Measurements from ENCODE around the gene HOXD12. TPM values are rescaled to one million over a fixed set of nuclear protein-coding genes. Genes with fewer than 3 reads are reported as not detected.
A peak's percentile ranks its signal among the peaks of the same experiment; 100 is the strongest.

HOXD12 gene
- total and polyA plus RNA-seq, 5 experiments from 2014 or later = not detected

DNA sequence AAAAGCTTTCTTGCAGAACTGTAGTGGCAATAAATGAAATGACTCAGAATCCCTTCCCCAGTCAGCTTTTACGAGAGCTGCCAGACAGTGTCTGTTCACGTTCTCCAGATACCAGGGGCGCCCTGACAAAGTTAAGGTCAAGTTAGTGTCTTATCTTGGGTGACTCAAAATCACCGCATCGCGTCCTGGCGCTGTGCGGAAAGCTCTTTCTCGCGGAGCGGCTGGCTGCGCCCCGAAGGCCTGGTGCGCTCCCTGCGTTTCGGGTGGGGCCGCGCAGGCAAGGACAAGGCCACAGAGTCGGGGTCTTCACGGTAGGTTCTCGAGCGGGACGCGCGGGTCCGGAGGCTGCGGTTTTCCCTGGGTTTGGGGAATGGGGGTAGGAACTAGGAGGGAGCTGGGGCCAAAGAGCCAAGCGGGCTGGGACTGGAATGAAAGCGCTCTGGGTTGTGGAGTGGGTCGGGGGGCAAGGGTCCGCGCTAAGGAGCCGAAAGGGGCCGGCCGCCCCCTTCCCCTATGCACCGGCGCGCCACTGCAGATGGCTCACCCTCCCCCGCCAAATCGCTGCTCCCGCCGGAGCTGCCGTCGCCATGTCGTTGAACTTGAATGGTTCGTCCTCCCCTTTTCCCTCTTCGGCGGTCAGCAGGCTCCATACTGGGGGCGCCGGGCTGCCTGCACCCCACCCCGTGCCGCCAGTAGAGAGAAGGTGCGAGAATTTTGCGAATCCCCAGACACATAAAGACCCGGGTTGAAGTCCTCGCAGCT lies 4.9 kb downstream of the HOXD12 start:
- peak in 1 of 10 donors; percentile 50 for DNase-seq
- Mint-ChIP-seq H3K4me3 (peak overlapping the region in 7 of 10 donors; percentile 10 to 69 (median 45)), H3K27me3 (peaks cover 50 to 84% (median 74%) of the 10 kb centered on the region in 5 donors), H3K9me3 (peaks cover 0 to 17% (median 4%) of the 10 kb centered on the region in 9 donors), H3K36me3 (peaks cover 2 to 19% (median 15%) of the 10 kb centered on the region in 3 donors), H3K27ac (peak overlapping the region in 1 of 10 donors; percentile 41), H3K4me1 (peaks cover 21 to 39% (median 30%) of the 10 kb centered on the region in 4 donors)
- POLR2A ChIA-PET = interaction anchor here (0.6 to 0.9 kb wide), 2 partner anchors 20 to 29 kb away, joined by 3 to 5 read pairs; no protein-coding TSS in a partner anchor
- ATAC-seq = no peak

DNA sequence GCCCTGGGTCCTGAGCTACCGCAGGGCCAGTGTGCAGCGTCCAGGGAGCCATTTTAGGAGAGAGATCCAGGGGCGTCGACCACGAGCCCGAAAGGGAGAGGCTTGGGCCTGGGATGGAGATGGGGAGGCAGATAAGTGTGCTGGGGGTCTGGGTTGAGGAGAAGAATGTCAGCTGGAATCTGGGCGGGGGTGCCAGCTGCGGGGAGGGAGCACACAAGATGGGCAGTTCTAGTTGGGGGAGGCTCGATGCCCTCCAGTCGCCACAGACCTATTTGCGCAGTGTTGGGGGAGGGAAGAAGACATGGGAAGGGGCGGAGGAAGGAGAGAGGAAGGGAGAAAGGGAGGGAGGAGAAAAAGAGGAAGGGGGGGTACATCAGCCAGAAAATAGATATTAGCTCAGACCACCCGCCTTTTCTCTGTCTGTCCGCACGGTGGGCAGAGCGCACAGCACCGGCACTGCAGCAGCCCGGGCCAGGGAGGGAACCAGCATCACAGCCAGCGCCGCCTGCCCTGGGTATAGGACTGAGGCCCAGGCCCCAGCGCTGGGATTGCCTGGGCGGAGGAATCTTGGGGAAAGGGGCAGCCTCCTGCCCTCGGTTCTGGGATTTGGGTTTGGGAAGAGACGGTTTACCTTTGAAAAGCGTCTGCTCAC lies 5.6 kb downstream of the HOXD12 start:
- Mint-ChIP-seq H3K36me3 (peaks cover 2 to 26% (median 18%) of the 10 kb centered on the region in 3 donors), H3K4me1 (peaks cover 21 to 41% (median 30%) of the 10 kb centered on the region in 4 donors), H3K27me3 (peaks cover 55 to 86% (median 78%) of the 10 kb centered on the region in 5 donors), H3K4me3 (peak overlapping the region in 7 of 10 donors; percentile 13 to 81 (median 45)), H3K9me3 (peaks cover 0 to 20% (median 5%) of the 10 kb centered on the region in 9 donors), H3K27ac (peak overlapping the region in 2 of 10 donors; percentile 41 to 59)
- DNase-seq (peak in 1 of 10 donors; percentile 13), ATAC-seq (no peak)
- POLR2A ChIA-PET = interaction anchor here (0.6 kb wide), 1 partner anchor 30 kb away, joined by 3 read pairs; no protein-coding TSS in a partner anchor

DNA sequence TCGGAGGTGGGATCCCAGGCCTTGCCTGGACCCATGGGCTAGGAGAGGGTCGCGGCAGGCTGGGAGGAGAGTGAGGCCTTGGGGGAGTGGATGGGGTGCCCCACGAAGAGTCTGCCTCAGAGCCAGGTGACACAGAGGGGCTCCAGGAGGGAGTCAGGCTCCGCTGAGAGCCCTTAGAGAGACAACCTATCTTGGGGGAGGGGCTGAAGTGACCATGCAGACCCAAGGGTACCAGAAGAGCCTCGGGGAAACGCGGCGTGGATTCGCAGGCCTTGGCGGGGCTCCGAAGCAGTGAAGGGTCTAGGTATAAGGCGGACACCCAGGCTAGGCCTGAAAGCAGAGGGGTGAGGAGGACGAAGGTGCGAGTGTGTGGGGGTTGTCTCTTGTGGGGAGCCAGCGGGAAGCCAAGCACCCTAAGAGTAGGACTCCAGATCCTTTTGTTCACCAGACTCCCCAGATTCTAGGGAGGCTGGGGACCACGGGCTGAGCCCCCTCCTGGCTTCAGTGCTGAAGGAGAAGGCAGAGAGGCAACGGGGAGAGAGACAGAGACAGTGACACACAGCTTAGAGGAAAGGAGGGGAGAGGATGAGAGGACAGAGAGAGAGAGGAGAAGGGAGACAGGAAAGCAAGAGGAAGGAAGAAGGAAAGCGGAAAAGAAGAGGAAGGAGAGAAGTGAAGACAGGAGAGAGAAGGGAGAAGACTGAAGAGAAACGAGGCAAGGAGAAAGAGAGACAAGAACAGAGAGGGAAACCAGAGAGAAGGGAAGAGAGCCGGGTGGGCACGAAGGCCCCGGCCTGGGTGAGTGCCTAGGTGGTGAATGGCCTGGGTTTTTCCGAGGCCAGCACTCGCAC lies 6.4 kb downstream of the HOXD12 start:
- Mint-ChIP-seq H3K27ac (peak overlapping the region in 4 of 10 donors; percentile 41 to 92 (median 67)), H3K9me3 (peaks cover 0 to 25% (median 5%) of the 10 kb centered on the region in 9 donors), H3K36me3 (peaks cover 2 to 29% (median 18%) of the 10 kb centered on the region in 3 donors), H3K4me3 (peak overlapping the region; percentile 54 to 88 (median 82)), H3K4me1 (peaks cover 21 to 41% (median 29%) of the 10 kb centered on the region in 4 donors), H3K27me3 (peaks cover 60 to 86% (median 76%) of the 10 kb centered on the region in 5 donors)
- DNase-seq (peak in 1 of 10 donors; percentile 36), ATAC-seq (peak in 1 of 2 donors; percentile 13)
- POLR2A ChIA-PET = no interaction called here

DNA sequence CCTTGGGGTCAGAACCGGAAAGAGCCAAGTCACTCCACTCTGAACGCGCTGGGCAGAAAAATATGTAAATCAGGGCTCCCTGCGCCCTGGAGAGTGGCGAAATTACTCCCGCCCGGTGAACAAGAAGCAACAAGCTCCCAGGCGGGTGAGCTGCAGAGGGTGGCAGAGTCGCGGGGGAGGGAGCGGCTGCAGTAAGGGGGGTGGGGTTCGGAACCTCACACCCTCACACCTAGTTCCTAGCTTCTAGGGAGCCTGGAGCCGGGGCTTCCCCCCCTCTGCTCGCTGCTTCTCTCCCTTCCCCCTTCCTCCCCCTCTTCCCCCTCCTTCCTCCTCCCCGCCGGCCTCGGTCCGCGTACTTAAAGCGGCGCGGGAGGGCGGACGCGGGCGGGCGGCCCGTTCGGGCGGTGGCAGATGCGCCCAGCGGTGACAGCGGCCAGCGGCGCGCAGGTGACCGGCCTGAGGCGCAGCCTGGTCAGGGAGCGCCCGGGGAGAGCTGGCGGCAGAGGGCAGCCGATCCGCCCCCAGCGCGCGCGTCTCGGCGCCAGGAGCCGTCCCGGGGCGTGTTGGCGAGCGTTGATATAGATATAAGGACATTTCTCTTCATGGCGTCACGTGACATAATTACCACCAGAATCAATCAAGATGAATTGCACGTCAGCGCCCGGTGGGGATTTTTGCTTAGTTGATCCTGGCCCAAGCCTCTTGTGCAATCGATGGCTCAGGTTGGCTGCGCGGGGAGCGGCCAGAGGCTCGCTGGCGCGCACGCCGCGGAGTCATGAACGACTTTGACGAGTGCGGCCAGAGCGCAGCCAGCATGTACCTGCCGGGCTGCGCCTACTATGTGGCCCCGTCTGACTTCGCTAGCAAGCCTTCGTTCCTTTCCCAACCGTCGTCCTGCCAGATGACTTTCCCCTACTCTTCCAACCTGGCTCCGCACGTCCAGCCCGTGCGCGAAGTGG lies 7.3 kb downstream of the HOXD12 start, which contains the start of gene HOXD11:
HOXD11 (plus strand) TSS at position 700 of the 959 bp plus-strand sequence; CDS start at position 776, 76 bp downstream.
- peaks cover 2 to 29% (median 19%) of the 10 kb centered on the region in 3 donors for H3K36me3 Mint-ChIP-seq
- H3K4me3 Mint-ChIP-seq = peak within 1 kb of the TSS; percentile 40 to 88 (median 82)
- peaks cover 23 to 45% (median 29%) of the 10 kb centered on the region in 4 donors for H3K4me1 Mint-ChIP-seq
- peak within 1 kb of the TSS in 4 of 10 donors; percentile 41 to 92 (median 67) for H3K27ac Mint-ChIP-seq
- ATAC-seq (peak; percentile 22 to 46), DNase-seq (no peak)
- H3K9me3 Mint-ChIP-seq = peaks cover 0 to 31% (median 5%) of the 10 kb centered on the region in 9 donors
- H3K27me3 Mint-ChIP-seq = peaks cover 57 to 86% (median 77%) of the 10 kb centered on the region in 5 donors
- POLR2A ChIA-PET = no interaction called here

DNA sequence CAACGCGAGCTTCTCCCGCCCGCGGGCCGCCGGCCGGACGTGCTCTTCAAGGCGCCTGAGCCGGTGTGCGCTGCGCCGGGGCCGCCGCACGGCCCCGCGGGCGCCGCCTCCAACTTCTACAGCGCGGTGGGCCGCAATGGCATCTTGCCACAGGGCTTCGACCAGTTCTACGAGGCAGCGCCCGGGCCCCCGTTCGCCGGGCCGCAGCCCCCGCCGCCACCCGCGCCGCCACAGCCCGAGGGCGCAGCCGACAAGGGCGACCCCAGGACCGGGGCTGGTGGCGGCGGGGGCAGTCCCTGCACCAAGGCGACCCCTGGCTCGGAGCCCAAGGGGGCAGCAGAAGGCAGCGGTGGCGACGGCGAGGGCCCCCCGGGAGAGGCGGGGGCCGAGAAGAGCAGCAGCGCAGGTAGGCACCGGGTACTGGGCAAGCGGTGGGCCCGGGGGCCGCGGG lies 8.2 kb downstream of the HOXD12 start:
- Mint-ChIP-seq H3K9me3 (peaks cover 0 to 29% (median 5%) of the 10 kb centered on the region in 9 donors), H3K4me1 (peaks cover 23 to 45% (median 29%) of the 10 kb centered on the region in 4 donors), H3K27me3 (peaks cover 49 to 86% (median 75%) of the 10 kb centered on the region in 5 donors), H3K27ac (no peak overlapping the region), H3K36me3 (peaks cover 0 to 28% (median 19%) of the 10 kb centered on the region in 3 donors), H3K4me3 (no peak overlapping the region)
- no peak for ATAC-seq
- POLR2A ChIA-PET = no interaction called here
- no peak for DNase-seq

DNA sequence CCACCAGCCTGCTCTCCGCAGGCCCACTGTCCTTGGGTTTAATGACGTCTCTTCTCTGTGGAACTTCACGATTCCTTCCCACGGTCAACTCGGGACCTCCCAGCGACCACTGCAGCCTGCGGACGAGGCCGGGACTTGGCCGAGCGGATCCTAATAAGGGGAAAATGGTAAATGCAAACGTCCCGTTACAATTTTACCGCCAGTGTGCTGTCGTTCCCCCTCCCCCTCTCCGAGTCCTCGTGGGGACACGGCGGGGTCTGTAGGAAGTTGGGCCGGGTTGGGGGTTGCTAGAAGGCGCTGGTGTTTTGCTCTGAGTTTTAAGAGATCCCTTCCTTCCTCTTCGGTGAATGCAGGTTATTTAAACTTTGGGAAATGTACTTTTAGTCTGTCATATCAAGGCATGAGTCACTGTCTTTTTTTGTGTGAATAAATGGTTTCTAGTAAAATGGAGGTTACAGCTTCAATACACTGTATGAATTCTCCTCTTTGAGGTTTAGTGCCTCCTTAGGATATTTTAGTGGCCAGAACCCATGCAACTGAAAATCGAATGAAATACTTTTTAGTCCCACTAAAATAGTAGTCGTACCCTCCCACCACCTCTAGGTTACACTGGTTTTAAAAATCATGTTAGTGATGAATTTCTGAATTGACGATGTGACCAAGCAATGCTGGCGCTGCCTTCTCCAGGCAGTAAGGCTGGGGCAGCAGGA lies 9.8 kb downstream of the HOXD12 start:
- H3K27me3 Mint-ChIP-seq = peaks cover 51 to 86% (median 76%) of the 10 kb centered on the region in 5 donors
- peaks cover 21 to 40% (median 26%) of the 10 kb centered on the region in 4 donors for H3K4me1 Mint-ChIP-seq
- POLR2A ChIA-PET = no interaction called here
- H3K27ac Mint-ChIP-seq = peak overlapping the region in 3 of 10 donors; percentile 1 to 83 (median 49)
- ATAC-seq (no peak), DNase-seq (no peak)
- H3K4me3 Mint-ChIP-seq = peak overlapping the region; percentile 1 to 75 (median 40)
- H3K36me3 Mint-ChIP-seq = peaks cover 0 to 34% (median 17%) of the 10 kb centered on the region in 3 donors
- peaks cover 0 to 43% (median 8%) of the 10 kb centered on the region in 9 donors for H3K9me3 Mint-ChIP-seq

DNA sequence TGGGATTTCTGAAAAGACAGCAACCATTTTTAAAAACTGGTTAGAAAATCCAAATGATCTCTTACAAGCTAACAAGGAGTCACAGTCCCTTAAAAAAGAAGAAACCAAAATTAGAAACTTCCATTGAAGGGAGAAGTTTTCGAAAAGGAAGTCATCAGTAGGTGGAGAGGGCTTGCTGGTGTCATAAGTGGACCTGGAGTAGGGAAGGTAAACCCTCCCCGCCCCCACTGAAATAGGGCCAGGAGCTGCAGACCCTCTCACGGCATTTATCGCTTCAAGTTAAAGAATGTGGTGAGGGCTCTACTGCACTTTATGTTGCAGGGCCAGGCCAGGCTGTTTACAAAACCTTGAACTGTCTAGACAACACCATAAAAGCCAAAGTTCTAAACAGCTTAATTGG lies 10.4 kb downstream of the HOXD12 start:
- POLR2A ChIA-PET = no interaction called here
- H3K27me3 Mint-ChIP-seq = peaks cover 48 to 85% (median 74%) of the 10 kb centered on the region in 5 donors

DNA sequence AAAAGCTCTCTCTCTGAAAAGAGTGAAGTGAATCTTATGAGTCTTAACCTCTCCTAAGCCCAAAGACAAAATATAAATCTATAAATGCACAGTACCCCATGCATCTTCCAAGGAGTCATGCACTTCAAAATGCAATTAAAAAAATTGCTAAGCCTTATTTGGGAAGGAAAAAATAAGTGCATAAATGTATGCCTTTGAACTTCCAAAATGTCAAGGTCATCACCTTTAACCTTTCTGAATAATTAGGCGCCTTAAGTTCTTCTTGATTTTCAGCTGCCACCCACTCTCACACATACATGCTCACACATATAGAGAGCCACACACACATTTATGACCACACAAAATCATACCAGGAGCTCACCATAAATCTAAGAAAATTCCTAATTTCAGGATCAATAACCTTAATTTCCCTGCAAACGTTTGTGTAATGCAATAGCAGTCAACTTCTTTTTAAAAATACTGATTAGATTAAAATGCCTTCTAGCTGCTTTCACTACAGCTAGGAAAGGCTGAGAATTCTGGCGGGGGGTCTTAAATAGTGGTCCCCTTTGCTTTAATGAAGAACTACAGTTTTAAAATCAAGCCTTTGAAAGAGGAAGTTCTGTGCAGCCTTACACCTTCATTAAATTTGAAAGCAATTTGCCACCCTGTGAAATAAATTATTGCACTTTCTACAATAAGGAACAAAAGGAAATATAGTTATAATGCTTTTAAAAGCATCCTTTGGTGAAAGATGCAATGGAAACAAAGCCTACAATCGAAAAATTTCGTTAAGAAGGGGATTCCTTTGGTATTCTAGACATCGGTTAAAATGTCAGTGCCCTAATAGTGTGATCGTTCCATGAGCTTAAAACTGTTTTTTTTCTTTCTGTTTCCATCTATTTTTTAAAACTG lies 11.1 kb downstream of the HOXD12 start:
- Mint-ChIP-seq H3K27ac (peak overlapping the region in 2 of 10 donors; percentile 63 to 85), H3K4me3 (peak overlapping the region in 2 of 10 donors; percentile 11 to 36), H3K36me3 (peaks cover 0 to 41% (median 11%) of the 10 kb centered on the region in 3 donors), H3K4me1 (peaks cover 13 to 26% (median 17%) of the 10 kb centered on the region in 4 donors), H3K9me3 (peaks cover 0 to 51% (median 8%) of the 10 kb centered on the region in 9 donors), H3K27me3 (peaks cover 47 to 84% (median 71%) of the 10 kb centered on the region in 5 donors)
- POLR2A ChIA-PET = no interaction called here
- no peak for ATAC-seq
- DNase-seq = no peak

More for the DNA sequence above, 10.4 kb downstream of the HOXD12 start:
- Mint-ChIP-seq H3K4me1 (peaks cover 17 to 34% (median 22%) of the 10 kb centered on the region in 4 donors), H3K36me3 (peaks cover 0 to 36% (median 14%) of the 10 kb centered on the region in 3 donors), H3K27ac (no peak overlapping the region), H3K9me3 (peaks cover 0 to 46% (median 8%) of the 10 kb centered on the region in 9 donors), H3K4me3 (peak overlapping the region in 2 of 10 donors; percentile 12 to 58)
- no peak for ATAC-seq
- no peak for DNase-seq

DNA sequence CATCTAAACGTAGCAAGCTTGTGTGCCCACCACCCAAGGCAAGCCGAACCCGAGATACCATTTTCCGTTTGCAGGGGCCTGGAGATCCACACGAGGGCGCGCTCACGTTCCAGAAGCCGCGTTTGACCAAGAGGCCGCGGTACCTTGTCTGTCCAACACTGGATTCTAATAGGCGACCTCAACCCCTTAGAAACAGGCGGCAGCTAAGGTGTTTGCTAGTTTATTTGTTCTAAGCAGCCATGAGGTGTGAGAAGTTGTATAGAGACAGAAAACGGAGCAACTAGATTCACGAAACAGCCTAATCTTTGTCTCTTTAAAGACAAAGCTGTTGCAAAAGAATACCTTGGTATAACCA lies 11.7 kb downstream of the HOXD12 start:
- POLR2A ChIA-PET = no interaction called here
- Mint-ChIP-seq H3K27me3 (peaks cover 43 to 84% (median 69%) of the 10 kb centered on the region in 5 donors), H3K4me3 (peak overlapping the region in 2 of 10 donors; percentile 11 to 36)

More for the DNA sequence above, 11.7 kb downstream of the HOXD12 start:
- Mint-ChIP-seq H3K9me3 (peaks cover 0 to 54% (median 8%) of the 10 kb centered on the region in 9 donors), H3K36me3 (peaks cover 0 to 38% (median 6%) of the 10 kb centered on the region in 3 donors), H3K4me1 (peaks cover 8 to 20% (median 12%) of the 10 kb centered on the region in 4 donors), H3K27ac (peak overlapping the region in 2 of 10 donors; percentile 80 to 85)
- no peak for DNase-seq
- ATAC-seq = no peak

Measured in naive thymus-derived CD8-positive, alpha-beta T cell (primary cell).